Liver (tissue), 9 donors: ENCODE measurements around the gene RNF220. TPM values are rescaled to one million over a fixed set of nuclear protein-coding genes. Genes with fewer than 3 reads are reported as not detected.

Source experiments
- DNase-seq: peaks from one replicate; pipeline ENCODE4 v3.0.0-alpha.2; 2017; ENCODE audit warnings: low spot score
- H3K27ac ChIP-seq, 2 donors: one replicate each; pipeline ENCODE4 v1.7.0; 2013; ENCODE audit warnings: inconsistent platforms in 2 of 2, low read length in 2 of 2, control low read depth in 1 of 2, low read depth in 1 of 2, mild to moderate bottlenecking in 1 of 2
- H3K27me3 ChIP-seq, 4 donors: one replicate each; pipeline versions ENCODE4 v1.6.1 to v1.7.0; 2013; ENCODE audit warnings: low read length in 3 of 4, inconsistent platforms in 1 of 4, mild to moderate bottlenecking in 1 of 4, moderate library complexity in 1 of 4; ENCODE audit not compliant: control insufficient read depth in 4 of 4, insufficient read depth in 4 of 4
- H3K36me3 ChIP-seq, 4 donors: one replicate each; pipeline versions ENCODE4 v1.6.1 to v1.7.0; 2013; ENCODE audit warnings: low read length in 3 of 4, mild to moderate bottlenecking in 3 of 4, low read depth in 1 of 4, moderate library complexity in 1 of 4; ENCODE audit not compliant: control insufficient read depth in 4 of 4, insufficient read depth in 3 of 4
- H3K4me1 ChIP-seq, 4 donors: one replicate each; pipeline versions ENCODE4 v1.6.1 to v1.7.0; 2013; ENCODE audit warnings: low read length in 3 of 4, mild to moderate bottlenecking in 3 of 4, moderate library complexity in 1 of 4; ENCODE audit not compliant: control insufficient read depth in 4 of 4, insufficient read depth in 4 of 4
- H3K4me3 ChIP-seq, 3 donors: one replicate each; pipeline versions ENCODE4 v1.6.1 to v1.7.0; 2013; ENCODE audit warnings: low read length in 3 of 3, control low read depth in 1 of 3, low read depth in 1 of 3, mild to moderate bottlenecking in 1 of 3
- H3K9ac ChIP-seq, 2 donors: one replicate each; pipeline ENCODE4 v1.7.0; 2013; ENCODE audit warnings: low read length in 2 of 2, mild to moderate bottlenecking in 2 of 2, moderate library complexity in 2 of 2, control low read depth in 1 of 2, low read depth in 1 of 2
- H3K9me3 ChIP-seq, 4 donors: one replicate each; pipeline versions ENCODE4 v1.6.1 to v1.7.0; 2013; ENCODE audit warnings: low read length in 3 of 4; ENCODE audit not compliant: control insufficient read depth in 4 of 4
- EGR1 ChIP-seq, 2 donors: IDR thresholded peaks; 2 replicates each; pipeline ENCODE4 v1.6.1; 2016 to 2018; ENCODE audit warnings: antibody characterized with exemption in 2 of 2, low read depth in 2 of 2
- FOXA1 ChIP-seq: IDR thresholded peaks from 2 replicates; pipeline ENCODE4 v1.6.1; 2016; ENCODE audit warnings: antibody characterized with exemption
- FOXA2 ChIP-seq: IDR thresholded peaks from 2 replicates; pipeline ENCODE4 v1.6.1; 2016; ENCODE audit warnings: antibody characterized with exemption
- GABPA ChIP-seq, 2 donors: IDR thresholded peaks in 1 of 2; conservative IDR thresholded peaks in 1 of 2; 2 replicates each; pipeline ENCODE4 v1.6.1; 2016; ENCODE audit warnings: antibody characterized with exemption in 2 of 2, mild to moderate bottlenecking in 1 of 2, moderate library complexity in 1 of 2
- HNF4A ChIP-seq, 2 donors: conservative IDR thresholded peaks; 2 replicates each; pipeline ENCODE4 v1.6.1; 2016; ENCODE audit warnings: antibody characterized with exemption in 2 of 2, mild to moderate bottlenecking in 2 of 2
- HNF4G ChIP-seq: IDR thresholded peaks from 2 replicates; pipeline ENCODE4 v1.6.1; 2016; ENCODE audit warnings: antibody characterized with exemption
- JUND ChIP-seq, 2 donors: IDR thresholded peaks; 2 replicates each; pipeline ENCODE4 v1.6.1; 2016; ENCODE audit warnings: antibody characterized with exemption in 2 of 2
- NR2F2 ChIP-seq: IDR thresholded peaks from 2 replicates; pipeline ENCODE4 v1.6.1; 2016; ENCODE audit warnings: antibody characterized with exemption
- RAD21 ChIP-seq, 2 donors: IDR thresholded peaks; 2 replicates each; pipeline ENCODE4 v1.6.1; 2016; ENCODE audit warnings: antibody characterized with exemption in 2 of 2, mild to moderate bottlenecking in 2 of 2
- RXRA ChIP-seq, 2 donors: IDR thresholded peaks; 2 replicates each; pipeline ENCODE4 v1.6.1; 2017 to 2018; ENCODE audit warnings: antibody characterized with exemption in 2 of 2, mild to moderate bottlenecking in 1 of 2
- SP1 ChIP-seq: IDR thresholded peaks from 2 replicates; pipeline ENCODE4 v1.6.1; 2018; ENCODE audit warnings: antibody characterized with exemption, mild to moderate bottlenecking
- TAF1 ChIP-seq: conservative IDR thresholded peaks from 2 replicates; pipeline ENCODE4 v1.6.1; 2016; ENCODE audit warnings: antibody characterized with exemption, mild to moderate bottlenecking
- YY1 ChIP-seq: IDR thresholded peaks from 2 replicates; pipeline ENCODE4 v1.6.1; 2016; ENCODE audit warnings: antibody characterized with exemption, mild to moderate bottlenecking
- WGBS: extraction: QIAGEN DNeasy Blood & Tissue Kit; methylation state at CpG from one replicate; pipeline ENCODE4 v1.1.7; 2013; 5-methylcytosine and 5-hydroxymethylcytosine counted together
- polyA plus RNA-seq, 2 donors: library from polyadenylated mRNA; stranded (reverse) in 1 of 2; unstranded in 1 of 2; fragments of 200-250 nt in 1 of 2; fragments of >200 nt in 1 of 2; fragmentation: Nextera tagmentation in 1 of 2; extraction: Ambion mirVana in 1 of 2; gene quantifications; one replicate each; pipeline versions ENCODE4 v1.2.1 to v1.2.3, GENCODE V29; 2013 to 2015
- total RNA-seq, 2 donors: library from RNA; depleted of rRNA; stranded (reverse); fragments of >200 nt; gene quantifications; one replicate each; pipeline ENCODE4 v1.2.3, GENCODE V29; 2014
- TF ChIP-seq, protein P1 (sequence below): fragments of 150-350 bp; IDR thresholded peaks from 2 replicates; pipeline ENCODE4 v1.5.1; 2017; ENCODE audit warnings: improper control_type of control experiment, low read depth, low read length; ENCODE audit not compliant: missing input control
- TF ChIP-seq, protein P2 (sequence below): IDR thresholded peaks from 2 replicates; pipeline ENCODE4 v1.6.1; 2016; ENCODE audit warnings: antibody characterized with exemption
- TF ChIP-seq, protein P3 (sequence below): IDR thresholded peaks from 2 replicates; pipeline ENCODE4 v1.6.1; 2016; ENCODE audit warnings: antibody characterized with exemption
- TF ChIP-seq, protein P4 (sequence below): IDR thresholded peaks from 2 replicates; pipeline ENCODE4 v1.6.1; 2016; ENCODE audit warnings: antibody characterized with exemption, mild to moderate bottlenecking
- TF ChIP-seq, protein P5 (sequence below): IDR thresholded peaks from 2 replicates; pipeline ENCODE4 v1.6.1; 2016; ENCODE audit warnings: antibody characterized with exemption
- donor health status: healthy.
- donor health status: healthy.
- donor health status: healthy.
- donor health status: healthy.
- donor health status: healthy.

RNF220 gene
- total and polyA plus RNA-seq, 4 donors, result 18.2 to 35.8 (median 26.1) TPM

DNA sequence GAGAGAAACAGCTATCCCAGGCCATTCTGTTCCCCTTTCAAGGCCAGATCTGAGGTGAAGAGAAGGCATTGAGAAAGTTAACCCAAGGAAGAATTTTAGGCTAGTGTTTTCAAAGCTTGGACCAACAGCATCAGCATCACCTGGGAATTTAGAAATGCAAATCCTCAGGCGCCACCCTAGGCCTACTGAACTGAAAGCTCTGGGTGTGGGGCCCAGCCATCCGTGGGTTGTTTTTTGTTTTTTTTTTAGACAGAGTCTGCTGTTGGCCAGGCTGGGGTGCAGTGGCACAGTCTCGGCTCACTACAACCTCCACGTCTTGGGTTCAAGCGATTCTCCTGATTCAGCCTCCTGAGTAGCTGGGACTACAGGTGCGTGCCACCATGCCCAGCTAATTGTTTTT is 98.6 kb downstream of the RNF220 start:
- no peaks in the 10 kb centered on the region for H3K36me3 ChIP-seq
- no peak overlapping the region for H3K9ac ChIP-seq
- no peak overlapping the region for H3K27ac ChIP-seq
- peaks cover 0 to 3% (median 0%) of the 10 kb centered on the region in 4 donors for H3K4me1 ChIP-seq
- no peak for DNase-seq
- H3K27me3 ChIP-seq, result peaks cover 0 to 9% (median 2%) of the 10 kb centered on the region in 4 donors
- 92% methylated on average over 6 of the region's 6 CpGs for WGBS
- no peaks in the 10 kb centered on the region for H3K9me3 ChIP-seq
- no peak overlapping the region for H3K4me3 ChIP-seq
- TF ChIP-seq, protein P1, sequence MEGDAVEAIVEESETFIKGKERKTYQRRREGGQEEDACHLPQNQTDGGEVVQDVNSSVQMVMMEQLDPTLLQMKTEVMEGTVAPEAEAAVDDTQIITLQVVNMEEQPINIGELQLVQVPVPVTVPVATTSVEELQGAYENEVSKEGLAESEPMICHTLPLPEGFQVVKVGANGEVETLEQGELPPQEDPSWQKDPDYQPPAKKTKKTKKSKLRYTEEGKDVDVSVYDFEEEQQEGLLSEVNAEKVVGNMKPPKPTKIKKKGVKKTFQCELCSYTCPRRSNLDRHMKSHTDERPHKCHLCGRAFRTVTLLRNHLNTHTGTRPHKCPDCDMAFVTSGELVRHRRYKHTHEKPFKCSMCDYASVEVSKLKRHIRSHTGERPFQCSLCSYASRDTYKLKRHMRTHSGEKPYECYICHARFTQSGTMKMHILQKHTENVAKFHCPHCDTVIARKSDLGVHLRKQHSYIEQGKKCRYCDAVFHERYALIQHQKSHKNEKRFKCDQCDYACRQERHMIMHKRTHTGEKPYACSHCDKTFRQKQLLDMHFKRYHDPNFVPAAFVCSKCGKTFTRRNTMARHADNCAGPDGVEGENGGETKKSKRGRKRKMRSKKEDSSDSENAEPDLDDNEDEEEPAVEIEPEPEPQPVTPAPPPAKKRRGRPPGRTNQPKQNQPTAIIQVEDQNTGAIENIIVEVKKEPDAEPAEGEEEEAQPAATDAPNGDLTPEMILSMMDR, result no peak

DNA sequence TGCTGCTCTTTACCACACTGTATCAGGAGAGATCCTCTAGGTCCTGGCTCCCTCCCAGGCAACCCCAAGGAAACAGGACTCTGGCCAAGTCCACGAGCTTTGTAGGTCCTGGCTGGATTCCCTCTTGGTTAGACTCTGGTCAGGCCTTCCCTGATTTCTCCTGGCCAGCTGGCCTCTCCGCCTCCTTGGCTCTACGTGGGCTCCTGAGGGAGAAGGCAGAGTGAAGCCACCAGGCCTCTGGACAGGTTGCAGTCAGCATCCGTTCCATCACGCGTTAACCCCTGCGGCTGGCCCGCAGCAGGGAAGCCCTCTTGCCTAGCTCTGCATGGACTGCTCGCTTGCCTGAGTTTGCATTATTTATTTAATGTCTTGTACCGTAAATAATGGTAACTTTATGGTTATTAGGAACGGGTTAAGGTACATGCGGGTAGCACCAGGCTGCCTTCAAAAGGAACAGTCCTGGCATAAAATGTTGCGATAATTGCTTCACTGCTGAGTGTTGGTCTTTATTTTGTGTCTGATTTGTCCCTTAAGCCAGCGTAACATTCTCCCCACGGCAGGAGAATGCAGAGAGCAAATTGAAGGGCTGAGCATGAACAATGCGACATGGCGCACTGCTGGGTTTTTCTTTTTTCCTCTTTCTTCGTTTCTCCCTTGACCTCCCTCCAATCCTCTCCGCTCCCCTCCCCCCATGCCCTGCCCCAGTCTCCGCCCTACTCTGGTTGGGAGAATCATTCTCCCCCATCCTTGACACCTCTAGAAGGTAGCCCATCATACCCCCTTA is 100.3 kb downstream of the RNF220 start:
- no peaks in the 10 kb centered on the region for H3K36me3 ChIP-seq
- H3K4me1 ChIP-seq, result peaks cover 0 to 3% (median 0%) of the 10 kb centered on the region in 4 donors
- 77% methylated on average over 20 of the region's 20 CpGs for WGBS
- DNase-seq, result no peak
- TF ChIP-seq, protein P1, result no peak
- TF ChIP-seq RAD21 (IDR thresholded peaks at IDR 0.05) (no peak), YY1 (no peak), EGR1 (IDR thresholded peaks at IDR 0.05; ENCODE audit: low read depth in 2 of 2) (no peak), HNF4A (conservative IDR thresholded peaks at IDR 0.05) (no peak), NR2F2 (no peak), JUND (IDR thresholded peaks at IDR 0.05) (no peak), FOXA1 (no peak), TAF1 (no peak), RXRA (IDR thresholded peaks at IDR 0.05) (no peak), SP1 (no peak), GABPA (IDR thresholded peaks at IDR 0.05 in 1 of 2, conservative IDR thresholded peaks at IDR 0.05 in 1 of 2) (no peak), FOXA2 (no peak), HNF4G (no peak)
- TF ChIP-seq, protein P2, sequence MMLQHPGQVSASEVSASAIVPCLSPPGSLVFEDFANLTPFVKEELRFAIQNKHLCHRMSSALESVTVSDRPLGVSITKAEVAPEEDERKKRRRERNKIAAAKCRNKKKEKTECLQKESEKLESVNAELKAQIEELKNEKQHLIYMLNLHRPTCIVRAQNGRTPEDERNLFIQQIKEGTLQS, result no peak
- TF ChIP-seq, protein P3, sequence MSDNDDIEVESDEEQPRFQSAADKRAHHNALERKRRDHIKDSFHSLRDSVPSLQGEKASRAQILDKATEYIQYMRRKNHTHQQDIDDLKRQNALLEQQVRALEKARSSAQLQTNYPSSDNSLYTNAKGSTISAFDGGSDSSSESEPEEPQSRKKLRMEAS, result no peak
- TF ChIP-seq, protein P4, sequence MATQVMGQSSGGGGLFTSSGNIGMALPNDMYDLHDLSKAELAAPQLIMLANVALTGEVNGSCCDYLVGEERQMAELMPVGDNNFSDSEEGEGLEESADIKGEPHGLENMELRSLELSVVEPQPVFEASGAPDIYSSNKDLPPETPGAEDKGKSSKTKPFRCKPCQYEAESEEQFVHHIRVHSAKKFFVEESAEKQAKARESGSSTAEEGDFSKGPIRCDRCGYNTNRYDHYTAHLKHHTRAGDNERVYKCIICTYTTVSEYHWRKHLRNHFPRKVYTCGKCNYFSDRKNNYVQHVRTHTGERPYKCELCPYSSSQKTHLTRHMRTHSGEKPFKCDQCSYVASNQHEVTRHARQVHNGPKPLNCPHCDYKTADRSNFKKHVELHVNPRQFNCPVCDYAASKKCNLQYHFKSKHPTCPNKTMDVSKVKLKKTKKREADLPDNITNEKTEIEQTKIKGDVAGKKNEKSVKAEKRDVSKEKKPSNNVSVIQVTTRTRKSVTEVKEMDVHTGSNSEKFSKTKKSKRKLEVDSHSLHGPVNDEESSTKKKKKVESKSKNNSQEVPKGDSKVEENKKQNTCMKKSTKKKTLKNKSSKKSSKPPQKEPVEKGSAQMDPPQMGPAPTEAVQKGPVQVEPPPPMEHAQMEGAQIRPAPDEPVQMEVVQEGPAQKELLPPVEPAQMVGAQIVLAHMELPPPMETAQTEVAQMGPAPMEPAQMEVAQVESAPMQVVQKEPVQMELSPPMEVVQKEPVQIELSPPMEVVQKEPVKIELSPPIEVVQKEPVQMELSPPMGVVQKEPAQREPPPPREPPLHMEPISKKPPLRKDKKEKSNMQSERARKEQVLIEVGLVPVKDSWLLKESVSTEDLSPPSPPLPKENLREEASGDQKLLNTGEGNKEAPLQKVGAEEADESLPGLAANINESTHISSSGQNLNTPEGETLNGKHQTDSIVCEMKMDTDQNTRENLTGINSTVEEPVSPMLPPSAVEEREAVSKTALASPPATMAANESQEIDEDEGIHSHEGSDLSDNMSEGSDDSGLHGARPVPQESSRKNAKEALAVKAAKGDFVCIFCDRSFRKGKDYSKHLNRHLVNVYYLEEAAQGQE, result no peak
- TF ChIP-seq, protein P5, sequence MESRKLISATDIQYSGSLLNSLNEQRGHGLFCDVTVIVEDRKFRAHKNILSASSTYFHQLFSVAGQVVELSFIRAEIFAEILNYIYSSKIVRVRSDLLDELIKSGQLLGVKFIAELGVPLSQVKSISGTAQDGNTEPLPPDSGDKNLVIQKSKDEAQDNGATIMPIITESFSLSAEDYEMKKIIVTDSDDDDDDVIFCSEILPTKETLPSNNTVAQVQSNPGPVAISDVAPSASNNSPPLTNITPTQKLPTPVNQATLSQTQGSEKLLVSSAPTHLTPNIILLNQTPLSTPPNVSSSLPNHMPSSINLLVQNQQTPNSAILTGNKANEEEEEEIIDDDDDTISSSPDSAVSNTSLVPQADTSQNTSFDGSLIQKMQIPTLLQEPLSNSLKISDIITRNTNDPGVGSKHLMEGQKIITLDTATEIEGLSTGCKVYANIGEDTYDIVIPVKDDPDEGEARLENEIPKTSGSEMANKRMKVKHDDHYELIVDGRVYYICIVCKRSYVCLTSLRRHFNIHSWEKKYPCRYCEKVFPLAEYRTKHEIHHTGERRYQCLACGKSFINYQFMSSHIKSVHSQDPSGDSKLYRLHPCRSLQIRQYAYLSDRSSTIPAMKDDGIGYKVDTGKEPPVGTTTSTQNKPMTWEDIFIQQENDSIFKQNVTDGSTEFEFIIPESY, result no peak
- H3K27ac ChIP-seq, result no peak overlapping the region
- H3K27me3 ChIP-seq, result no peaks in the 10 kb centered on the region
- no peak overlapping the region for H3K9ac ChIP-seq
- no peaks in the 10 kb centered on the region for H3K9me3 ChIP-seq
- H3K4me3 ChIP-seq, result no peak overlapping the region
